ENCODE measurements around the gene NLGN2. TPM values are rescaled to one million over a fixed set of nuclear protein-coding genes. Genes with fewer than 3 reads are reported as not detected.

Gene NLGN2
- total RNA-seq, 6 experiments from 2014 or later = 1.3 to 5.3 (median 3.0) TPM

DNA sequence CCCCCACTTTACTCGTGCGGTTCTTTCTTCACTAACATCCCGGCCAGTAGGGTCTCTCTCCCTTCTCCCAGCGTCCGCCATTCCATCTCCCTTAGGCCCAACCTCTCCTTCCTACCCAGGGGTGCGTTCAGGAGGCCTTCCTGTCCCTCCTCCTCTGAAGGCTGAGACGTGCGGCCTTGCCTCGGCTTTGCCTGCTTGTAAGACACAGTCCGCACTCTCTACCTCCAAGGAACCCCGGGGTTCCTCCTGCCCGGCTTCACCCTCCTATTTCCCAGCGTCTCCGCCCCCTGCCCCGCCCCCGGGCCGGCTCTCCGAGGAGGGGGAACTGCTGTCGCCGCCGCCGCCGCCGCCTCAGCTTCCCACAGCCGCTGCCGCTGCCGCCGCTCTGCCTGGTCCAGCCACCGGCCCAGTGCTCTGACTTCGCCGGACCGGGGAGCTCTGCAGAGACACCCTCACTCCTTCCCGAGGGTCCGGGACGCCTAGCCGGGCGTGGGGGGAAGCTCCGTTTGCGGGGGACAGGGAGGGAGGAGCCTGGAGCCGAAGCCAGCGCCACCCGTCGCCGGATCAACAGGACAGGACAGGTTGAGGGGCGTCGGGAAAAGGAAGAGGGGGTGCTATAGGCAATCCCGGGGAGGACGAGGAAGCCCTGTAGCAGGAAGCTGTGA is 30.4 kb downstream of the NLGN2 start:
- peak in 2 of 4 donors; percentile 1 to 2 for ATAC-seq
- Histone ChIP-seq H3K27ac (no peak overlapping the region), H3K4me1 (peaks cover 0 to 42% (median 12%) of the 10 kb centered on the region in 4 donors)

DNA sequence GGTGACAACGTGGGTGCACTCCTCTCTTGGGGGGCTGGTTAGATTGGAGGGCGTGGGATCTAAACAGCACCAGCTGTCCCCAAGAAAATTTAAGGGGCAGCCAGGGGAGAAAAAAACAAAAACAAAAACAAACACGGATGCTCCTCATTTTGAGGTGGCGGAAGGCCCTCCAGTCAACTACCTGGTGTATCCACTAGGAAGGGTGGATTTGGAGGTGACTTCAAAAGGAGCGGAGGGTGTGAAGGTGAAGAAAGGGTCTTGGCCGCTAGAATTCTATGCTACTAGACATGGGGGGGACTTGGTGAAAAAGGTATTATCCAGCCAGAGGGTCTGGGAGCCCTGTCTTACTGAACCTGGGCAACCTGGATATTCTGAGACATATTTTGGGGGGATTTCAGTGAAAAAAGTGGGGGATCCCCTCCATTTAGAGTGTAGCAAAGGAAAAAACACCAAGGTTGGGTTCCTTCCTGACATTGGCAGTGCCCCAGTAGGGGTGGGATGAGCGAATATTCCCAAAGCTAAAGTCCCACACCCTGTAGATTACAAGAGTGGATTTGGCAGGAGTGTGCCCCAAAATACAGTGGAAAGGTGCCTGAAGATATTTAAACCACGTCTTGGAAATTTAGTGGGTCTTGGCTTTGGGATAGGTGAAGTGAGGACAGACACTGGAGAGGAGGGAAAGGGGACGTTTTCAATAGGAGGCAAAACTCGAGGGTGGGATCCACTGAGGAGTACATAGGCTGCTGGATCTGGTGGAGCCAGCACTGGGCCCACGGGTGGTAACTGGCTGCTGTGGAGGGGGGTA is 31.2 kb downstream of the NLGN2 start:
- H3K27me3 ChIP-seq = no peaks in the 10 kb centered on the region
- WGBS (ENCODE audit: insufficient coverage, low coverage, low lambda C conversion rate, missing lambda C conversion rate) = 52% methylated on average over 11 of the region's 11 CpGs
- no peaks in the 10 kb centered on the region for H3K9me3 ChIP-seq
- TF ChIP-seq, protein P1, sequence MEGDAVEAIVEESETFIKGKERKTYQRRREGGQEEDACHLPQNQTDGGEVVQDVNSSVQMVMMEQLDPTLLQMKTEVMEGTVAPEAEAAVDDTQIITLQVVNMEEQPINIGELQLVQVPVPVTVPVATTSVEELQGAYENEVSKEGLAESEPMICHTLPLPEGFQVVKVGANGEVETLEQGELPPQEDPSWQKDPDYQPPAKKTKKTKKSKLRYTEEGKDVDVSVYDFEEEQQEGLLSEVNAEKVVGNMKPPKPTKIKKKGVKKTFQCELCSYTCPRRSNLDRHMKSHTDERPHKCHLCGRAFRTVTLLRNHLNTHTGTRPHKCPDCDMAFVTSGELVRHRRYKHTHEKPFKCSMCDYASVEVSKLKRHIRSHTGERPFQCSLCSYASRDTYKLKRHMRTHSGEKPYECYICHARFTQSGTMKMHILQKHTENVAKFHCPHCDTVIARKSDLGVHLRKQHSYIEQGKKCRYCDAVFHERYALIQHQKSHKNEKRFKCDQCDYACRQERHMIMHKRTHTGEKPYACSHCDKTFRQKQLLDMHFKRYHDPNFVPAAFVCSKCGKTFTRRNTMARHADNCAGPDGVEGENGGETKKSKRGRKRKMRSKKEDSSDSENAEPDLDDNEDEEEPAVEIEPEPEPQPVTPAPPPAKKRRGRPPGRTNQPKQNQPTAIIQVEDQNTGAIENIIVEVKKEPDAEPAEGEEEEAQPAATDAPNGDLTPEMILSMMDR (IDR thresholded peaks at IDR 0.05) = no peak
- TF ChIP-seq POLR2A (IDR thresholded peaks at IDR 0.05) = no peak
- peaks cover 0 to 42% (median 12%) of the 10 kb centered on the region in 4 donors for H3K4me1 ChIP-seq
- DNase-seq (no peak), ATAC-seq (no peak)
- H3K27ac ChIP-seq = no peak overlapping the region
- intact Hi-C loops (cut with DNase I) = loop anchor here in 1 of 2 donors (5.0 kb wide), 1 partner anchor 82 kb away; the partner anchor contains the start of gene TMEM95
- H3K36me3 ChIP-seq = no peaks in the 10 kb centered on the region
- peak overlapping the region in 1 of 3 donors; percentile 24 for H3K4me3 ChIP-seq

More for the DNA sequence above, 30.4 kb downstream of the NLGN2 start:
- 42% methylated on average over 36 of the region's 48 CpGs for WGBS (ENCODE audit: insufficient coverage, low coverage, low lambda C conversion rate, missing lambda C conversion rate)
- TF ChIP-seq, protein P1 (IDR thresholded peaks at IDR 0.05) = no peak
- TF ChIP-seq POLR2A (IDR thresholded peaks at IDR 0.05) = no peak
- DNase-seq = peak; percentile 74 to 82 (median 81)
- H3K36me3 ChIP-seq = no peaks in the 10 kb centered on the region
- no peaks in the 10 kb centered on the region for H3K27me3 ChIP-seq
- no peaks in the 10 kb centered on the region for H3K9me3 ChIP-seq
- H3K4me3 ChIP-seq = peak overlapping the region in 2 of 3 donors; percentile 12 to 24
- intact Hi-C loops (cut with DNase I) = loop anchor here in 1 of 2 donors (5.0 kb wide), 1 partner anchor 81 kb away; the partner anchor contains the start of gene TMEM95

DNA sequence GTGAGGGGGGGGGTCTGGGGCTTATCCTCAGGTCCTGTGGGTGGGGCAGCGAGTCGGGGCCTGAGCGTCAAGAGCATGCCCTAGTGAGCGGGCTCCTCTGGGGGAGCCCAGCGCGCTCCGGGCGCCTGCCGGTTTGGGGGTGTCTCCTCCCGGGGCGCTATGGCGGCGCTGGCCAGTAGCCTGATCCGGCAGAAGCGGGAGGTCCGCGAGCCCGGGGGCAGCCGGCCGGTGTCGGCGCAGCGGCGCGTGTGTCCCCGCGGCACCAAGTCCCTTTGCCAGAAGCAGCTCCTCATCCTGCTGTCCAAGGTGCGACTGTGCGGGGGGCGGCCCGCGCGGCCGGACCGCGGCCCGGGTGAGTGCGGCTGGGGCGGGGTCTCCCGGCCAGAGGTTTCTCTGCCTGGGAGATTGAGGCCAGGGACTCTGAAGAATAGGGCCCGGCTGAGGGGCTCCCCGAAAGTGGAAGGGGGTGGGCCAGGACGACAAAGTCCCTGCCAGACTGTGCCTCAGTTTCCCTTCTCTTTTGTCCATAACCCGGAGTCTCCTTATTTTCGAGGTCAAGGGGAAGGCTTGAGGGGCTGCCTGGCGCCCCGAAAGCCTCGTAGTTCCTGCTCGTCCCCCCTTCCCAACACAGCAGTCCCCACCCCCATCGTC is 31.9 kb downstream of the NLGN2 start, which contains the start of gene FGF11:
FGF11 (plus strand) TSS at position 51 of the 651 bp plus-strand sequence; CDS start at position 160, 109 bp downstream.
- ATAC-seq (no peak), DNase-seq (peak in 1 of 3 donors; percentile 55)
- TF ChIP-seq, protein P1 (IDR thresholded peaks at IDR 0.05) = no peak
- TF ChIP-seq POLR2A (IDR thresholded peaks at IDR 0.05) = no peak
- Histone ChIP-seq H3K9me3 (no peaks in the 10 kb centered on the region), H3K36me3 (no peaks in the 10 kb centered on the region), H3K27me3 (no peaks in the 10 kb centered on the region), H3K27ac (no peak within 1 kb of the TSS), H3K4me1 (peaks cover 0 to 44% (median 14%) of the 10 kb centered on the region in 4 donors), H3K4me3 (peak within 1 kb of the TSS; percentile 31 to 36 (median 33))
- intact Hi-C loops (cut with DNase I) = loop anchor here in 1 of 2 donors (5.0 kb wide), 1 partner anchor 82 kb away; the partner anchor contains the start of gene TMEM95
- WGBS (ENCODE audit: insufficient coverage, low coverage, low lambda C conversion rate, missing lambda C conversion rate) = 15% methylated on average over 17 of the region's 50 CpGs

DNA sequence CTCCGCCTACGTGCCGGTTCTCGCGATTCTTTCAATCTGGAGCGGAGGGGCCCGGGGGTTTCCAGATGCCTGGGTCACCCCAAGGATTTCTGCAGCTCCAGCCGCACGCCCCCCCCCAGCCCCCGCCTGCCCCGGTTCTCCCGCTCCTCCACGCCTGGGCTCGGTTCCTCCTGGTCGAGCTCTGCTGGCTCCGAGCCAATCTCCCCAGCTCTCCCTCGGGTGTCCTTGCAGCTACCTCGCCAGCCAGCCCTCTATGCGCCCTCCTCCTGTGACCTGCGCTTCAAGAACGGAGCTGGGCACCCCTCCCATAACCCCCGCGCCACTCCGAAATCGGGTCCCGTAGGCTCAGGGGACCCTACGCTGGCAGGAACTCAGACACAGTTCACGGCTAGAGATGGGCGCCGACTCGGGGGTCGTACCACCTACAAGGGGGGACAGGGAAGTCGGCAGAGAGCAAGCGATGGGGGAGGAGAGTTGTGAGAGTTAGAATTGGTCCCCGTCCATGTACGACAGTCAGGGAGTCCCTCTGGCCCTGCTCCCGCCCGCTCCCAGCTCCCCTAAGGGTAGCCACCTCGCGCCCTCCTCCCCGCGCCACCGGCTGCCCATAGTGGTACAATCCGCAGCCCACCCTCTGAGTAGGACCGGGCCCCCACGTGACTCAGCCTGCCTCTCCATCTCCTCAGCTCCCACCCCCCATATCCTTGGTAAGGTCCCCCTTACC is 32.6 kb downstream of the NLGN2 start:
- Histone ChIP-seq H3K4me1 (peaks cover 0 to 44% (median 14%) of the 10 kb centered on the region in 4 donors), H3K27ac (no peak overlapping the region), H3K9me3 (no peaks in the 10 kb centered on the region), H3K27me3 (no peaks in the 10 kb centered on the region), H3K36me3 (no peaks in the 10 kb centered on the region), H3K4me3 (peak overlapping the region; percentile 31 to 36 (median 33))
- ATAC-seq = no peak
- peak in 2 of 3 donors; percentile 68 to 69 for DNase-seq
- intact Hi-C loops (cut with DNase I) = no loop called here
- 1% methylated on average over 28 of the region's 46 CpGs for WGBS (ENCODE audit: insufficient coverage, low coverage, low lambda C conversion rate, missing lambda C conversion rate)
- TF ChIP-seq POLR2A (IDR thresholded peaks at IDR 0.05) = no peak
- TF ChIP-seq, protein P1 (IDR thresholded peaks at IDR 0.05) = no peak
